KMS-11 (cell line): Measurements from ENCODE around the gene C2CD4C.
"Not testable (repeated sequence)": the region's sequence is repeated elsewhere in the genome, so short reads cannot be mapped to it uniquely, and the experiment has no call there.

Source experiments
- H2AFZ ChIP-seq: fragments of 200-600 bp; sonication (generic); 2 replicates; pipeline ENCODE4 v1.6.1; 2016; ENCODE audit warnings: antibody characterized with exemption, mixed run types, low read depth
- H3K27ac ChIP-seq: fragments of 200-600 bp; sonication (generic); 2 replicates; pipeline ENCODE4 v1.6.1; 2016; ENCODE audit warnings: mild to moderate bottlenecking, mixed run types
- H3K27me3 ChIP-seq: fragments of 200-600 bp; sonication (generic); 2 replicates; pipeline ENCODE4 v1.6.1; 2017; ENCODE audit warnings: mild to moderate bottlenecking, low read depth, mixed run types, moderate library complexity; ENCODE audit not compliant: insufficient read depth
- H3K36me3 ChIP-seq: fragments of 200-600 bp; sonication (generic); 2 replicates; pipeline ENCODE4 v1.6.1; 2017; ENCODE audit warnings: mild to moderate bottlenecking, mixed run types; ENCODE audit not compliant: insufficient read depth
- H3K4me1 ChIP-seq: fragments of 200-600 bp; sonication (generic); 2 replicates; pipeline ENCODE4 v1.6.1; 2016; ENCODE audit warnings: mild to moderate bottlenecking, low read depth, mixed run types; ENCODE audit not compliant: poor library complexity, severe bottlenecking
- H3K4me2 ChIP-seq: fragments of 200-600 bp; sonication (generic); 2 replicates; pipeline ENCODE4 v1.7.0; 2016; ENCODE audit warnings: mild to moderate bottlenecking, mixed run types
- H3K4me3 ChIP-seq: fragments of 200-600 bp; sonication (generic); IDR thresholded peaks from 2 replicates; pipeline ENCODE4 v1.6.1; 2017; ENCODE audit warnings: low read depth, low read length, mixed read lengths; ENCODE audit not compliant: insufficient read depth
- H3K79me2 ChIP-seq: fragments of 200-600 bp; sonication (generic); 2 replicates; pipeline ENCODE4 v1.6.1; 2016; ENCODE audit warnings: low read depth, mixed run types; ENCODE audit not compliant: insufficient read depth
- H3K9ac ChIP-seq: fragments of 200-600 bp; sonication (generic); 2 replicates; pipeline ENCODE4 v1.6.1; 2016; ENCODE audit warnings: mild to moderate bottlenecking, mixed run types
- H4K20me1 ChIP-seq: fragments of 200-600 bp; sonication (generic); 2 replicates; pipeline ENCODE4 v1.6.1; 2016; ENCODE audit warnings: mild to moderate bottlenecking, mixed run types; ENCODE audit not compliant: insufficient read depth
- CTCF ChIP-seq: fragments of 200-600 bp; sonication (generic); conservative IDR thresholded peaks from 2 replicates; pipeline ENCODE4 v1.6.1; 2017; ENCODE audit warnings: low read depth, mild to moderate bottlenecking, antibody characterized with exemption, low read length, moderate library complexity, mixed read lengths

Gene C2CD4C

GRCh38 chr19:397941-398706 lies 10.8 kb downstream of the C2CD4C start:
- Histone ChIP-seq H3K4me1 (no peaks in the 10 kb centered on the region), H3K36me3 (no peaks in the 10 kb centered on the region), H3K4me3 (no peak overlapping the region), H4K20me1 (no peaks in the 10 kb centered on the region), H2AFZ (no peak overlapping the region), H3K79me2 (no peaks in the 10 kb centered on the region), H3K4me2 (no peak overlapping the region), H3K9ac (no peak overlapping the region), H3K27me3 (peaks cover 14% of the 10 kb centered on the region), H3K27ac (no peak overlapping the region)
- no peak for TF ChIP-seq CTCF

GRCh38 chr19:397321-397720 lies 11.6 kb downstream of the C2CD4C start:
- H3K4me2 ChIP-seq: no peak overlapping the region
- no peak overlapping the region for H3K9ac ChIP-seq
- no peak overlapping the region for H2AFZ ChIP-seq
- no peaks in the 10 kb centered on the region for H3K79me2 ChIP-seq
- H3K4me3 ChIP-seq: no peak overlapping the region
- H4K20me1 ChIP-seq: no peaks in the 10 kb centered on the region
- H3K4me1 ChIP-seq: no peaks in the 10 kb centered on the region
- H3K36me3 ChIP-seq: no peaks in the 10 kb centered on the region
- TF ChIP-seq CTCF: no peak
- H3K27ac ChIP-seq: no peak overlapping the region
- H3K27me3 ChIP-seq: peaks cover 10% of the 10 kb centered on the region

- TF ChIP-seq CTCF: no peak
- H3K4me2 ChIP-seq: no peak overlapping the region
- H3K79me2 ChIP-seq: no peaks in the 10 kb centered on the region
- no peaks in the 10 kb centered on the region for H3K4me1 ChIP-seq
- H3K4me3 ChIP-seq: no peak overlapping the region
- peaks cover 19% of the 10 kb centered on the region for H3K27me3 ChIP-seq
- no peak overlapping the region for H3K9ac ChIP-seq
- H3K27ac ChIP-seq: no peak overlapping the region
- no peaks in the 10 kb centered on the region for H4K20me1 ChIP-seq
- no peaks in the 10 kb centered on the region for H3K36me3 ChIP-seq
- no peak overlapping the region for H2AFZ ChIP-seq
Measured at GRCh38 chr19:395467-395866, 13.5 kb downstream of the C2CD4C start.

- not testable (repeated sequence) for H2AFZ ChIP-seq, H3K4me2 ChIP-seq, H3K36me3 ChIP-seq, H3K9ac ChIP-seq, H4K20me1 ChIP-seq, H3K27ac ChIP-seq, H3K79me2 ChIP-seq, H3K4me3 ChIP-seq, H3K4me1 ChIP-seq
- H3K27me3 ChIP-seq: peaks cover 25% of the 10 kb centered on the region
Measured at GRCh38 chr19:394857-395256, 14.1 kb downstream of the C2CD4C start.

GRCh38 chr19:393560-393959 lies 15.4 kb downstream of the C2CD4C start:
- H3K4me3 ChIP-seq, H3K4me1 ChIP-seq, H4K20me1 ChIP-seq, H3K9ac ChIP-seq, H3K27ac ChIP-seq, H3K79me2 ChIP-seq, H2AFZ ChIP-seq, H3K36me3 ChIP-seq, H3K4me2 ChIP-seq: not testable (repeated sequence)
- peaks cover 31% of the 10 kb centered on the region for H3K27me3 ChIP-seq
